Ovary (tissue), 3 donors: Measurements from ENCODE around the gene CHD6.

Source experiments
- CTCF ChIP-seq, 3 donors: fragments of 450-650 bp in 2 of 3; fragments of 200-600 bp in 1 of 3; IDR thresholded peaks; one replicate each; pipeline versions ENCODE4 v1.5.1 to v1.8.0; 2016 to 2022; ENCODE audit warnings: antibody characterized with exemption in 3 of 3, mild to moderate bottlenecking in 1 of 3
- POLR2A ChIP-seq: fragments of 450-650 bp; IDR thresholded peaks from one replicate; pipeline ENCODE4 v1.6.1; 2017; ENCODE audit warnings: antibody characterized with exemption, mild to moderate bottlenecking, moderate library complexity
- donor health status: DM: no; HTN: no; CAD: no.

GRCh38 chr20:41413169-41413568 is 205.0 kb downstream of the CHD6 start:
- no peak for TF ChIP-seq POLR2A
- TF ChIP-seq CTCF (IDR thresholded peaks at IDR 0.05): no peak
